Bronchus fibroblast of lung (primary cell): Measurements from ENCODE around the gene NUDT13. TPM values are rescaled to one million over a fixed set of nuclear protein-coding genes. Genes with fewer than 3 reads are reported as not detected.

Experiments
- total RNA-seq: library from RNA; depleted of rRNA; stranded (reverse); fragments of >200 nt; gene quantifications from 2 replicates; pipeline ENCODE4 v1.2.3, GENCODE V29; 2015

Gene NUDT13
- total RNA-seq: 0.84 and 2.1 TPM in 2 replicates

DNA sequence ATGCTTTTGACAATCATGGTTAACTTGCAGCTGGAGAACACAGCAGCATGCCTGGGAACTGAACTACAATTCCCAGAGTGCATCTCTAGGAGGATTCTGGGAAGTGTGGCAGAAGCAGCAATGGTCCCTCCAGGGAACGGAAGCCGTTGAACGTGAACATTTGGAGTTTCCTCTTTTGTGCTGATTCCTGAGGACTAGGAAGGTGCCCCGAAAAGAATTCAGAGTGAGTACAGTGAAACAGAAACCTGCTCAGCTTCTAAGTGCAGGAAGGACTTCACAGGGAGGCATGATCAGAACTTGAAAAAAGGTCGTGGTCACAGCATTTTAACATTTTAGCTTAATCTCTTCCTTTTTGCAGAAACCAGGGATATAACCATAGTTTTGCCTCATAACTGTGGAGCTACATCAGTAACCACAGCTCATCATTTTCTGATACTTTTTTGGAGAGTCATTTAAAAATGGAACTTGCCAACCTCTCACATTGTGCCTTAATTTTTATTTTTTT, at the start of gene NUDT13:
Gene NUDT13, plus strand, starts transcription at position 111 of the 505 bp plus-strand sequence. CDS start 3,911 bp downstream, outside the sequence.

GRCh38 chr10:73096449-73097304, 13.6 kb upstream of the NUDT13 start, which contains the start of gene P4HA1:
TSS of gene P4HA1 (minus strand) at chr10:73096866. CDS start at chr10:73074883, 21,983 bp downstream.

DNA sequence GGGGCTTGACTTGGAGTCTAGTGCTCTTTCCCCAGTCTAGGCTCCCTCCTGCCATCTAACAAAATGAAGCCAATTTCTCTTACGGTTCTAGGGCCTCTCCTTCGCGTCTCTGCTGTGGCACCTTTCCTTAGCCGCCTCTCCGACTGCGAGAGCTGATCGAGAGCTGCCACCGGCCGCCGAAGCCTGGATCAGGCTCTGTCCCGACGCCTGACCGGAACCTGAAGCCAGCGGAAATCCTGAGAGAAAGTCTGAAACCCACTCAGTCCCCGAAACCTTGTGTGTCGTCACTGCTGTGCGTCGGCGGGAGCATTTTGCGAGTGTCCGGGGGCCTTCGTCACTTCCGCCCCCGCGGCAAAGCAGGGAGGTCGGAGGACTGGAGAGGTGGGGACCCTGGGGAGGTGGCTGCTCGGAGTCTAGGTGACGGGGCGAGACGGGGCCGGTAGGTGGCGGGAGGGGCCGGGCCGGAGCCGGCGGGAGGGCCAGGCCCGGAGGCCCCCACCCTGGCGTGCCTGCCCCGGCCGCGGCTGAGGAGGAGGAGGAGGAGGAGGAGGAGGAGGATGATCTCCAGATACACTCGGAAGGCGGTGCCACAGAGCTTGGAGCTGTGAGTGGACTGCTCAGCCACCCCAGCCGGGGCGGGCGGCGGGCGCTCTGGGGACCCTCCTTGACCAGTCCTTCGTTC, 57.7 kb downstream of the NUDT13 start, which contains the start of the genes ECD and FAM149B1:
Gene ECD, minus strand, starts transcription at position 226 of the 682 bp plus-strand sequence. CDS start 4,071 bp downstream, outside the sequence.
Gene FAM149B1, plus strand, starts transcription at position 337 of the 682 bp plus-strand sequence. Its CDS starts 221 bp downstream, at position 558.

Other genes with a start within 250 kb of the NUDT13 start
- under 0.01 TPM in 1 of 2 replicates, not detected in the other for gene OIT3, start 216.7 kb upstream of the NUDT13 start, total RNA-seq
- gene PLA2G12B, start 155.6 kb upstream of the NUDT13 start, total RNA-seq: not detected in 2 replicates
- gene P4HA1, start 13.6 kb upstream of the NUDT13 start, total RNA-seq: 37.2 and 45.9 TPM in 2 replicates
- 24.7 and 26.5 TPM in 2 replicates for gene ECD, start 57.6 kb downstream of the NUDT13 start, total RNA-seq
- gene FAM149B1, start 57.7 kb downstream of the NUDT13 start, total RNA-seq: 9.4 and 11.6 TPM in 2 replicates
- 52.0 and 64.2 TPM in 2 replicates for gene DNAJC9, start 136.8 kb downstream of the NUDT13 start, total RNA-seq
- gene MRPS16, start 142.2 kb downstream of the NUDT13 start, total RNA-seq: 69.1 and 74.1 TPM in 2 replicates
- under 0.01 and 0.34 TPM in 2 replicates for gene CFAP70, start 248.4 kb downstream of the NUDT13 start, total RNA-seq